Upper lobe of right lung (tissue), 1 donor: Measurements from ENCODE around the gene GCLM. TPM values are rescaled to one million over a fixed set of nuclear protein-coding genes. Genes with fewer than 3 reads are reported as not detected.

ENCODE experiments used
- ATAC-seq: fragments of 200-7000 bp; cut with Tn5 transposase; one replicate; pipeline ENCODE4 v1.9.1; 2020; ENCODE audit warnings: mild to moderate bottlenecking, moderate library complexity
- DNase-seq: peaks from one replicate; pipeline ENCODE4 v3.0.0-alpha.2; 2020
- H3K27ac ChIP-seq: fragments of 200-600 bp; one replicate; pipeline ENCODE4 v1.8.0; 2022
- H3K27me3 ChIP-seq: fragments of 200-600 bp; one replicate; pipeline ENCODE4 v1.8.0; 2022; ENCODE audit warnings: mild to moderate bottlenecking
- H3K36me3 ChIP-seq: fragments of 200-600 bp; one replicate; pipeline ENCODE4 v1.8.0; 2022
- H3K4me1 ChIP-seq: fragments of 200-600 bp; one replicate; pipeline ENCODE4 v1.8.0; 2022
- H3K4me3 ChIP-seq: fragments of 200-600 bp; one replicate; pipeline ENCODE4 v1.8.0; 2022; ENCODE audit warnings: mild to moderate bottlenecking
- H3K9me3 ChIP-seq: fragments of 200-600 bp; one replicate; pipeline ENCODE4 v1.8.0; 2022
- CTCF ChIP-seq: fragments of 200-600 bp; IDR thresholded peaks from one replicate; pipeline ENCODE4 v1.8.0; 2022; ENCODE audit warnings: antibody characterized with exemption
- intact Hi-C: fragments of 100-400 bp; cut with DNase I; formaldehyde crosslinking; loops from one replicate; pipeline ENCODE4 v1.11.0; 2022
- total RNA-seq: library from RNA; stranded (reverse); fragmentation: NEBNext Ultra II Directional; extraction: Animal tissue kit (Norgen Biotek cat#: 25700); gene quantifications from one replicate; pipeline ENCODE4 v1.2.1, GENCODE V29; 2021
- donor health status: DM: no; HTN: yes; CAD: no; lungs with severe emphysema.

GCLM gene
- total RNA-seq, 1 donor from 2014 or later = 24.5 TPM

- H3K9me3 ChIP-seq = no peaks in the 10 kb centered on the region
- peaks cover 29% of the 10 kb centered on the region for H3K4me1 ChIP-seq
- no peak for TF ChIP-seq CTCF
- ATAC-seq (no peak), DNase-seq (no peak)
- H3K4me3 ChIP-seq = no peak overlapping the region
- H3K36me3 ChIP-seq = peaks cover 19% of the 10 kb centered on the region
- no peaks in the 10 kb centered on the region for H3K27me3 ChIP-seq
- intact Hi-C loops = no loop called here
- no peak overlapping the region for H3K27ac ChIP-seq
These were observed 28.5 kb downstream of the GCLM start for GRCh38 chr1:93880731-93881130.

- no peaks in the 10 kb centered on the region for H3K9me3 ChIP-seq
- H3K4me1 ChIP-seq = peaks cover 29% of the 10 kb centered on the region
- intact Hi-C loops = no loop called here
- peak within 1 kb of the TSS; percentile 92 for H3K27ac ChIP-seq
- peaks cover 36% of the 10 kb centered on the region for H3K36me3 ChIP-seq
- H3K4me3 ChIP-seq = peak within 1 kb of the TSS; percentile 90
- DNase-seq (peak; percentile 94), ATAC-seq (peak; percentile 98)
- TF ChIP-seq CTCF = no peak
- no peaks in the 10 kb centered on the region for H3K27me3 ChIP-seq
These were observed 30.2 kb downstream of the GCLM start, which contains the start of gene DNTTIP2 for GRCh38 chr1:93878889-93879586. Gene DNTTIP2, minus strand, starts transcription at chr1:93879206. Its CDS starts 58 bp downstream, at chr1:93879148.

GRCh38 chr1:93878501-93878888, 30.7 kb downstream of the GCLM start:
- no peaks in the 10 kb centered on the region for H3K27me3 ChIP-seq
- H3K9me3 ChIP-seq = no peaks in the 10 kb centered on the region
- intact Hi-C loops = no loop called here
- peak overlapping the region; percentile 92 for H3K27ac ChIP-seq
- peaks cover 29% of the 10 kb centered on the region for H3K4me1 ChIP-seq
- ATAC-seq (peak; percentile 72), DNase-seq (peak; percentile 75)
- peaks cover 41% of the 10 kb centered on the region for H3K36me3 ChIP-seq
- H3K4me3 ChIP-seq = peak overlapping the region; percentile 90
- TF ChIP-seq CTCF = no peak

- Histone ChIP-seq H3K27ac (no peak overlapping the region), H3K4me1 (peaks cover 29% of the 10 kb centered on the region), H3K4me3 (peak overlapping the region; percentile 90), H3K36me3 (peaks cover 51% of the 10 kb centered on the region), H3K9me3 (no peaks in the 10 kb centered on the region), H3K27me3 (no peaks in the 10 kb centered on the region)
- DNase-seq = no peak
- no peak for TF ChIP-seq CTCF
- ATAC-seq = no peak
- intact Hi-C loops = no loop called here
These were observed 31.7 kb downstream of the GCLM start for GRCh38 chr1:93877529-93877928.

- ATAC-seq = no peak
These were observed 33.0 kb downstream of the GCLM start for GRCh38 chr1:93876244-93876643.

More at GRCh38 chr1:93876244-93876643, 33.0 kb downstream of the GCLM start:
- Histone ChIP-seq H3K4me3 (no peak overlapping the region), H3K27me3 (no peaks in the 10 kb centered on the region), H3K36me3 (peaks cover 64% of the 10 kb centered on the region), H3K9me3 (no peaks in the 10 kb centered on the region), H3K27ac (no peak overlapping the region), H3K4me1 (peaks cover 29% of the 10 kb centered on the region)
- intact Hi-C loops = no loop called here
- TF ChIP-seq CTCF = no peak
- DNase-seq = no peak
